ENCODE results near the gene PLPP3.

GRCh38 chr1:56566994-56567393 is 12.4 kb downstream of the PLPP3 start:
- TF ChIP-seq LEF1 (IDR thresholded peaks at IDR 0.05; ENCODE audit: borderline replicate concordance) = no peak
- TF ChIP-seq SP1 (IDR thresholded peaks at IDR 0.05) = no peak
- no peak for TF ChIP-seq ARNT (IDR thresholded peaks at IDR 0.05)
- no peak for TF ChIP-seq SUZ12 (IDR thresholded peaks at IDR 0.05)
- TF ChIP-seq BHLHE40 (IDR thresholded peaks at IDR 0.05; ENCODE audit: borderline replicate concordance) = no peak
- TF ChIP-seq CTBP1 (IDR thresholded peaks at IDR 0.05; ENCODE audit: borderline replicate concordance) = no peak
- no peak for TF ChIP-seq FOXK2 (IDR thresholded peaks at IDR 0.05)

Measured in HEK293T (cell line).